ENCODE results near the gene HIF1A. TPM values are rescaled to one million over a fixed set of nuclear protein-coding genes. Genes with fewer than 3 reads are reported as not detected.

The HIF1A gene
- total and polyA plus RNA-seq, 2 donors (not counting 1 experiment from before 2014, with no cell fraction given), result 44.2 to 261 TPM

- H3K9ac ChIP-seq (ENCODE audit: low read length), result peak overlapping the region; percentile 92
- peaks cover 21% of the 10 kb centered on the region for H3K79me2 ChIP-seq (ENCODE audit: control insufficient read depth, insufficient read depth, low read length)
- peak overlapping the region; percentile 64 to 95 (median 93) for H3K4me3 ChIP-seq (ENCODE audit: control extremely low read depth in 1 of 5, extremely low read depth in 1 of 5, insufficient read depth in 1 of 5, low read depth in 2 of 5, low read length in 4 of 5)
- peak overlapping the region; percentile 90 for H3K4me2 ChIP-seq (replicated peaks; ENCODE audit: low read depth, low read length, poor library complexity, severe bottlenecking)
- ChIA-PET POLR2A (interaction anchor here (0.5 to 1.7 kb wide), 8 partner anchors 9 to 290 kb away, joined by 3 to 10 read pairs (median 3); no protein-coding TSS in a partner anchor), CTCF (interaction anchor here (0.7 to 2.9 kb wide), 10 partner anchors 9 to 305 kb away, joined by 3 to 14 read pairs (median 4); no protein-coding TSS in a partner anchor)
- peak overlapping the region; percentile 95 for H3K4me3 Mint-ChIP-seq
- no peaks in the 10 kb centered on the region for H3K27me3 ChIP-seq (replicated peaks in 1 of 4; ENCODE audit: control extremely low read depth in 1 of 4, control insufficient read depth in 3 of 4, insufficient read depth in 4 of 4, low read length in 3 of 4)
- no peaks in the 10 kb centered on the region for H3K36me3 ChIP-seq (replicated peaks in 1 of 2; ENCODE audit: control extremely low read depth in 1 of 2, control insufficient read depth in 1 of 2, extremely low read depth in 1 of 2, insufficient read depth in 2 of 2, low read length in 1 of 2)
- no peaks in the 10 kb centered on the region for H3K9me3 Mint-ChIP-seq (ENCODE audit: insufficient read depth)
- intact Hi-C loops (cut with micrococcal nuclease), result loop anchor here (5.0 kb wide), 1 partner anchor 1514 kb away; the partner anchor contains the start of gene PPM1A
- 48% methylated on average over 4 of the region's 5 CpGs for WGBS (ENCODE audit: insufficient coverage)
- H3K27ac Mint-ChIP-seq, result peak overlapping the region; percentile 99
- TF ChIP-seq EZH2 (IDR thresholded peaks at IDR 0.05; ENCODE audit: borderline replicate concordance, insufficient read depth, low read depth, low read length, poor library complexity, severe bottlenecking), result no peak
- TF ChIP-seq, protein P1, sequence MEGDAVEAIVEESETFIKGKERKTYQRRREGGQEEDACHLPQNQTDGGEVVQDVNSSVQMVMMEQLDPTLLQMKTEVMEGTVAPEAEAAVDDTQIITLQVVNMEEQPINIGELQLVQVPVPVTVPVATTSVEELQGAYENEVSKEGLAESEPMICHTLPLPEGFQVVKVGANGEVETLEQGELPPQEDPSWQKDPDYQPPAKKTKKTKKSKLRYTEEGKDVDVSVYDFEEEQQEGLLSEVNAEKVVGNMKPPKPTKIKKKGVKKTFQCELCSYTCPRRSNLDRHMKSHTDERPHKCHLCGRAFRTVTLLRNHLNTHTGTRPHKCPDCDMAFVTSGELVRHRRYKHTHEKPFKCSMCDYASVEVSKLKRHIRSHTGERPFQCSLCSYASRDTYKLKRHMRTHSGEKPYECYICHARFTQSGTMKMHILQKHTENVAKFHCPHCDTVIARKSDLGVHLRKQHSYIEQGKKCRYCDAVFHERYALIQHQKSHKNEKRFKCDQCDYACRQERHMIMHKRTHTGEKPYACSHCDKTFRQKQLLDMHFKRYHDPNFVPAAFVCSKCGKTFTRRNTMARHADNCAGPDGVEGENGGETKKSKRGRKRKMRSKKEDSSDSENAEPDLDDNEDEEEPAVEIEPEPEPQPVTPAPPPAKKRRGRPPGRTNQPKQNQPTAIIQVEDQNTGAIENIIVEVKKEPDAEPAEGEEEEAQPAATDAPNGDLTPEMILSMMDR (IDR thresholded peaks at IDR 0.05), result no peak
- H3K4me1 ChIP-seq (ENCODE audit: control insufficient read depth in 2 of 2, insufficient read depth in 2 of 2, low read length in 2 of 2), result peaks cover 19 to 22% of the 10 kb centered on the region in 2 donors
- H4K20me1 ChIP-seq (ENCODE audit: control insufficient read depth, insufficient read depth, low read length, poor library complexity, severe bottlenecking), result no peaks in the 10 kb centered on the region
- H3K9me3 ChIP-seq (ENCODE audit: control extremely low read depth in 1 of 3, control insufficient read depth in 2 of 3, insufficient read depth in 1 of 3, low read length in 2 of 3), result no peaks in the 10 kb centered on the region
- ATAC-seq (ENCODE audit: low read depth) (no peak), DNase-seq (no peak)
- H3K27me3 Mint-ChIP-seq, result no peaks in the 10 kb centered on the region
- H3K27ac ChIP-seq (ENCODE audit: low read length in 2 of 2), result peak overlapping the region; percentile 90 to 91
- peaks cover 36% of the 10 kb centered on the region for H3K4me1 Mint-ChIP-seq
- H2AFZ ChIP-seq (ENCODE audit: insufficient read depth, low read depth, low read length, poor library complexity, severe bottlenecking), result peak overlapping the region; percentile 84
Measured at GRCh38 chr14:61761557-61761956, 66.2 kb downstream of the HIF1A start.

Measured in B cell (primary cell).